NAMALWA (cell line): ENCODE measurements around the gene TMEM185B.

Experiments used
- DNase-seq: peaks from one replicate; pipeline ENCODE4 v3.0.0-alpha.2; 2015; ENCODE audit warnings: low spot score

The TMEM185B gene

DNA sequence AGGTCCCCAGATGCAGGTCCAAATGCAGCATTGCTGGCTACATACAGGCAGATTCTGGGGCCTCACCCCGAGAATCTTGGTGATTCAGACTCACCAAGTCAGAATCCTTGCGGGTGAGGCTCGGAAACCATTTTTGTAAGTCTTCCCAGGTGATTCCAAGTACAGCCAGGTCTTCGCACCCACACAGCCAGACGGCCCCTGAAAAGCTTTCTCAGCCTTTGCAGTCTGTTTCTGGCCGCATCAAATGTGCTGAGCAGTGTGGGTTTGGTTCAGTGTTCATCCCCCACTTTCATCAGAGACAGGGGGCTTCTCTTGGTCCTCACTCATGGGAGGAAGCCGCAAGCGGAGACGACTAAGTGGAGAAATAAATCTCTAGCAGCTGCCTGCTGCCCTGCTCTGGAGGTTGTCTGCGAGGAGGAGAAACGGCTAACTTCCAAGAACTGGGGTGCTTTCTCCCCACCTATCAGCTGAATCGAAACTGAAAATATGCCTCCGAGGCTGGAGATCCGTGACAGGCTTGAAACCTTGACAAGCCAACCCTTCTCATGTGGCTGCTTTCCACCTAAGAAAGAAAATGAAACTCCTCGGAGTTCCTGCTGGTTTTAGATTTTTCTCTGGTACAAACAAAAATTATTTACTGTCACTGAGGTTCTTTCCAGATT, 8.9 kb upstream of the TMEM185B start:
- DNase-seq, result peak; percentile 69

DNA sequence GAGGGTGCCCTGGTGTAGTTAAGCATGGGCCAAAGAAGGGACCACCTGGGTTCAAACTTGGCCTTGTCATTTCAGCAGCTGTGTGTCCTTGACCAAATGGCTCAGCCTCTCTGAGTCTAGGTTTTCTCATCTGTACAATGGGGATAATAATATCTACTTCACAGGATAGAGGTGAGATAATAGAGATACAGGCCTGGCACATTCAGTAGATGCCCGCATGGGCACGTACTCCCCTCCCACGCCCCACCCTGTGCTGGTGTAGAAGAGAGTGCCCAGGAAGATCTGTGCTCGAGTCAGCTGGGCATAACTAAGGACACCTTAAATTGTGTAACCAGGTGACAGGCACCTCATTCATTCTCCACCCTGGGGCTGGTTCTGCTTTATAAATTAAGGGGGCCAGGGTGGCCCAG, 8.4 kb upstream of the TMEM185B start:
- DNase-seq, result no peak

DNA sequence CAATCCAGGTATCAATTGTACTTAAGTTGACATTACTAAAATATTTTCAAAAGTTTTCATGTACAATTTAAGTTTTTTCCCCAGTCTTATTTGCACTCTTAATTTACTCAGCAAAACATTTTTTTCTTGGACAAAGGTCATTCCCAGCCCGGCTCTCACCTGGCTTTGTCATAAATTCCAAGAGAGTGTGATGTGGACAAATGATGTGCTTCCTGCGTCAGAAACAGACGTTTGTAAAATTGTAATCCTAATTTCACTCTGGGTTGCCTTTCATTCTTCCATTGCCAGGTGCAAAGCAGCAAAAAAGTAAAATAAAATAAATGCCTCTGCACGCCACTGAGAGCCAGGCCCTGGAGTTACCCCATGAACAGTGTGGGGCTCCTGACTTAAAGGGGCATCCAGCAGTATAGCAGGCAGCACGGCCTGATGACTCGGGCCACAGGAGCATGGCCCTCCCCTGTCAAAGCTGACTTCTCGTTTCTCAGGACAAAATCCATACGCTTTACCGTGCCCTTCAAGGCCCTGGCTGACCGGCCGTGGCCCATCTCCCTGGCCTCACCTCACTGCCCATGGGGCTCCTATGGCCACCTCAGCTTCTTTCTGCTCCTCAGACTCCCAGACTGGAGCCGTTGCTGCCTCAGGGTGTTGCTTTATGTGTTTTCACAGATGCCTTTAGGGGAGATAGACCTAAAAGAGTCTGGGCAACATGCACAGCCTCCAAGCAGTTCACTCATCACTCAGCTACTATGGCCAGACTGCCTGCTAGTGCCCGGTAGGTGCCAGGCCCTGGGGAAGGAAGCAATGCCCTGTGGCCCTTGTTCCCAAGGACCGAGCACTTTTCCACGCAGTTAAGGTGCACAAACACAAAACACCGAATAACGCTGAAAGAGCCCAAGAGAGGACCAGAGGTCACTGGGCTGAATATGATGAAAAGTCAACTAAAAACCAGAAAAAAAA, 7.6 kb upstream of the TMEM185B start:
- no peak for DNase-seq

DNA sequence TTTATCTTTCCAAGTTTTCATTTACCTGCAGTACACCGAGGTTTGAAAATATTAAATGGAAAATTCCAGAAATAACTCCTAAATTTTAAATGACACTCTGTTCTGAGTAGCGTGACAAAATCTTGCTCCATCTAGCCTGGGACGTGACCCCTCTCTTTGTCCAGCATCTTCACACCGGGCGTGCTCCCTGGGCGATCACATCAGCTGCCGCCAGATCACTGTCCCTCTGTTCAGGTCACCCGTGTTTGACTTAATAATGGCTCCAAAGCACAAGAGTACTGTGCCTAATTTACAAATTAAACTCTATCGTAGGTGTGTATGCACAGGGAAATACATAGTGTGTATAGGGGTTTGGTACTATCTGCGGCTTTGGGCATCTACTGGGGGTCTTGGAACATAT, 6.1 kb upstream of the TMEM185B start:
- DNase-seq, result no peak

DNA sequence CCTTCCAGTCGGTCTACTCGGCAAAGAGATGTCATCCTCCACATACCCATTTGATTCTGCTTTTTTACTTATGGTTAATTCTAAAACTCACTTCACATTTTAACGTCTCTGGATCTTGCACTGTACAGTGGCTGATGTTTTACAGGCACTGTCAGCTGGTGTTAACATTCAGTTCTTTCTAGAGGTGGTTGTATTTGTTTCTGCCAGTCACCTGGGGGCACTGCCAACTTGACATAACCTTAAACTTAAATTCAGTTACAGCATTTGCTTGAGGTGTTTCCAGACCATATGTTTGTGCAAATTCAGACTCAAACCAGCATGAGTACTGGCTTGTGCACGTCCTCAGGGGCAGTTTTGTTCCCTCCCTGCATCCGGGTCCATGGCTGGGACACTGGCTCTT, 5.3 kb upstream of the TMEM185B start:
- no peak for DNase-seq

DNA sequence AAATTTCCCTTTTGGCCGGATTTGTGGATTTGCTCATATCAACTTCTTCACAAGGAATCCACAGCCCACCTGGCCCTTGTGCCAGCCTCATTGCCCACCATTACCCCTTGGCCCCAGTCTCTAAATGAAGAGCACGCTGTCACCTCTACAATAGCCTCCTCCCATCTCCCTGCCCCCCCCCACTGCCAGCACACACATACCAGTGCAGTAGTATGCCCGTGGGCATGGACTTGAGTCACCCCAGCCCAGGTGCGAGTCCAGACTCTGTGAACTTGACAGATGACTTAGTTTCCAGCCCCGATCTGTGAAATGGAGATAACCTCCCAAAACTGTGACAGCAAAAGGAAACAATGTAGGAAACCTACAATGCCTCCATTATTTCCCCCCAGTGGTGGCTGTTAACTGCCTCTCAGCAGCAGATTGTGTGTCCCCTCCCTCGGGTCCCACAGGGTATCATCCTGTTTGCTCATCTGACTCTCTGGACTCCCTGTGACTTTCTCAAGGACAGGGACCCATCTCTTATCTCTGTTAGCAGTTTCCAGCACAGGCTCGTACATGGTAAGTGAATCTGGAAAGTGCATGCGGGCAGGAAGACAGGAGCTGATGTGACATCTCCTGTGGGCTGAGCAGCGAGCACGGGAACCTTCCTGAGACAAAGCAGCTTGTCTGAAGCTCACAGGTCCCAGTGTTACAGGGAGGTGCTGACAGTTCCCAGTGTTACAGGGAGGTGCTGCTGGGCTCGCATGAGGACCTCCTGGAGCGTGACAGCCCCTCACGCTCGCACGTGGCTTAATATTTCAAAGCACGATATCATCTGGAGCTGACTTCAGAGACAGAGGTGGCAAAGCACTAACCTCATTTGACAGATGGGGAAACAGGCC, 4.2 kb upstream of the TMEM185B start:
- peak; percentile 32 for DNase-seq

DNA sequence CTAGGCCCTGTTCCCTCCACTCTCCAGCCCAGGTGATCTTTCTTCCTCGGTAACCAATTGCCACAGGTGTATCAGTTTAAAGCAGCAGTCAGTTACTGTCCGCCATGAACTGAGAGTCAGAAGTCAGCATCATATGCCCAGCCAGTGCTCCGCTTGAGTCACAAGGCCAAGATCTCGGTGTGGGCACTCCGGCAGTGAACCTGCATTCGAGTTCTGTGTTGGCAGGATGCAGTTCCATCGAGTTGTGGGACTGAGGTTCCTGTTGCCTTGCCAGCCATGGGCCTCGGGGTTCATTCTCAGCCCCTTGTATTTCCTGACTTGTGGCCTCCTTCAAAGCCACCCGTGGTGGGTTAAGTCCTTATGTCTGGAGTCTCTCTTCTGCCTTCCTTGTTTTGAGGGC, 3.1 kb upstream of the TMEM185B start:
- DNase-seq, result no peak

DNA sequence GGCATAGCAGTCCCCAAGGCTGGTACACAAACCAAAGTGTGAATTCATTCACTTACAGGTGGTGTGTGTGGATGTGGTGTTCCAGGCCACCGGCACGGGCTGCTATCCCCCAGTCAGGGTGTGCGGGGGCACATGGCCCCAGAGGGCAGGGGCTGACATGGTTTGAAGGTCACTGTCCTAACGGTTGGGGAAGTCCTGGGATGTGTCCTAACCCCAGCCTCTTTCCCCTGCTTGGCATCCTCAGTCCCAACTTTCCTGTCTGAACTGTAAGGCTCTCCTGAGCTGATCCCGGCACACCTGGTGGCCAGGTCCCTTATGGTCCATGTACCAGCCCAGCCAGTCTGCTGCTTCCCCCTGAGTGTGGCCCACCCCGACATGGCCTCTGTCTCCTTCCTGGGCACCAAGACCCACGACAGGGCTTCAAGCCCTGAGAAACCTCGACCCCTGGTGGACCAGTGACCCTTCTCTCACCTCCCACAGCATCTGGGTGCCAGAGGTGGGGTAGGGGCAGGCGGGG, 2.4 kb upstream of the TMEM185B start:
- DNase-seq, result no peak

DNA sequence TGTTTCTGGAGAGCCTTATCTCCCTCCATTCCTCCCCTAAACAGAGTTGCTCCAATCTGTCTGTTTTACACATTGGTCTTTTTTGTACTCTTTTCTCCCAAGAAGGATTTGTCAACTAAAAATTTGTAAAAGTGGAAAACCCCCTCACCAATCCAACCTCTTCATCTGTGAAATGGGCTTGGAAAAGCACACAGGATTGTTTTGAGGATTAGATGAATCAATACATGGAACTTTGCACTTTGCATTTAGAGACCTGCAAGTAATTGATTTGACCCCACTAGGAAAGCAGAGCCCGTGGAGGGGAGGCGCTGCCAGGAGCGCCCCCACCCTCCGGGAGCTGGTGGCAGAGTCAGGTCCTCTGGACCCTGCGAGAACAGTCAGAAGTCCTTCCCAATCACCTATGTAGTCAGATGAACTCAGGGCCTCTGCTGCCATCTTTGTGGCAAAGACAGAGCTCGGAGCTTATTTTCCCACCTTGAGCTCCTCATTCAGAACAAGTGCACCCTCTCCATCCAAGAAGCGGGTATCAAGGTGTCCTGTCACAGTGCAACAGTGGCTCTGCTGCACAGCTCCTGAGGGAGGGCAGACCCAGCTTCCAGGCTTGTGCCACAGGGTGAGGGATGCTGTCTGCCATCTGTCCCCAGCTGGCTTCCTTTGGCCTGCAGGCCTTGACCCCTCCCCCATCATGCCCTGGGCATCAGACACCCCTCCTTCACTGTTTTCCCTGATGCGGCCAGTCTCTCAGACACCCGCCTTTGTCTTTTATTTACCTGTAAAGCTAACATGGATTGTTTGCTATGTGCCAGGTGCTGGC, 1.7 kb upstream of the TMEM185B start:
- DNase-seq, result no peak

DNA sequence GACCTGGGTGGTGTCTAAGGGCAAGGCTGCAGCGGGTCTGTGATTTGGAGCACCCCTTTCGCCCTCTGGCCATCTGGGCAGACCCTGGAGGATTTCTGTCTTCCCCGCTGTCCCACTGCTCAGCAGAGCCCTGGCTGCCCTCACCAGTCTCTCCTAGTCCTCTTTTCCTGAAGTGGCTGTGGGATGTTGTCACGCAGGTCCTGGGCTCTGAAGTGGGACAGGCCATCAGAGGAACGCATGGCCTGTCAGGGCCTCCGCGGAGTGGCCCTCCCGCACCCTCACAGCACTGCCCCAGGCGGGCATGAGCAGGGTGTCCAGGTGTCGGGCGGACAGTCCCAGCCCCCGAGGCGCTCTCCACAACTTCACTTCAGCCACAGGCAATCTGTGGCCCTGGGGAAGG, 1.1 kb upstream of the TMEM185B start:
- DNase-seq, result no peak

DNA sequence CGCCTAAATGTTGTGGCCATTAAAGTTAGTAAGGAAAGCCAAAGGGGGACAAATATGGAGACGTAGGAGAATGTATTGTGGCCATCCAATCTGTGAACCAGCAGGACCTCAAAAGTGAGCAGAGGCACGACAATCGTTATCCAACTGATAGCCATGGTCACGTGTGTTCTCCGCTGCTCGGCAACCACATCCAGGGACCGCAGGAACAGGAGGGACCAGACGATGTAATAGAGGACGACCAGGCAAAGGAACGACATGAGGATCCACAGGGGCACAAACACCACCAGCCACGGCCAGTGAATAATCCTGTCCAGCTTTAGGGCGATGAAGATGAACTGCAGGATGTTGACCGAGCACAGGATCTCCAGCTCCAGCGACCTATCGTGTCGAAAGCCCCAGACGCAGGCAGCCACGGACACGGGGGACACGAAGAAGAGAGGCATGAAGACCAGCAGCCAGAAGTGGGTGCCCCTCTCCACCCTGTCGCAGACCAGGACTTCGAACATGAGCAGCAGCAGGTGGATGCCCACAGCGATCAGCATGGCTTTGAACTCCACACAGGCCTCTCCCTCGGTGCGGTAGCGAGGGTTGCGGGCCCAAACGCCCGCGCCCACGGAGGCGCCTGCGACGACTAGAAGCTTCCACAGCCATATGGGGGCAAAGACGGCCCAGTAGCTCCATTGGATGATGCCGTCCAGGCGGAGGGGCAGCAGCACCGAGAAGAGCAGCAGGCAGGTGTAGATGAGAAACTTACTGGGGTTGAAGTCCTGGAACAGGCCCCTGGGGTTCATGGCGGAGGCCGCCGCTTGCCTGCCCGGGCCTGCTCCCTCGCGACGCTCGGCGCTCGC, 790 bp downstream of the TMEM185B start:
- DNase-seq, result no peak

DNA sequence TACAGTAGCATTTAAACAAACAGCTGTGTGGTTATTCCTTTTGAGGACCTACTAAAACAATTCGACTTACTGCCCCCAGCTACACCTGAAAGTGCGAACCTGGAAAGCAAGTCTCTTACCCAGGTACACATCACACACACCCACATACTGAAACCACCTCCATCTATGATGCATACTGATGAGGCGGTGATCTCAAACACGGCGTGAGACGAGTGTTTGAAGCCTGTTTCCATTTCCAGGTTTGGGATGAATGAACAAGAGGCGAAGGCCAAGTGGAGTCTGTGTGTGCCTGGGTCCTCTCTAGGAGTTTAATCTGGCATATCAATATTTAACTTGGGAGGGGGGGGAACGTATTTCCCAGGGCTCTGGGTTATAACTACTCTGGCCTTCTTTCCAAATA, 1.6 kb downstream of the TMEM185B start:
- DNase-seq, result no peak

DNA sequence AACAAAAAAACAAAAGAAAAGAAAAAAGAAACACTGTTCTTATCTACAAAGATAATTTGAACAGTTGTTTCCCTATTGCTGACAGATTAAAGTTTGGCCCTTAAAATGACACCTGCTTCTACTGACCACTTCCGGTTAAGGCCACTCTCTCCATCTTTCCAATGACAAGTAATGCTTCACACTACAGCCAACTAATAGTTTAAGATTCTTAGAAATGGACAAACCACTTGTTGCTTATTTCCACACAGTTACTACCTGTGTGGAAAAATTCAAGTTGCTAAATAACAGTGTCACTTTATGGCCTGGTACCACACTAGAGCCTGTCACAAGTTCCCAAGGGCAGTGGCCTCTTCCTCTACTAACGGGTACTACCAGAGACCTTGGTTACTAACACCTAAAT, 2.4 kb downstream of the TMEM185B start:
- DNase-seq, result no peak

DNA sequence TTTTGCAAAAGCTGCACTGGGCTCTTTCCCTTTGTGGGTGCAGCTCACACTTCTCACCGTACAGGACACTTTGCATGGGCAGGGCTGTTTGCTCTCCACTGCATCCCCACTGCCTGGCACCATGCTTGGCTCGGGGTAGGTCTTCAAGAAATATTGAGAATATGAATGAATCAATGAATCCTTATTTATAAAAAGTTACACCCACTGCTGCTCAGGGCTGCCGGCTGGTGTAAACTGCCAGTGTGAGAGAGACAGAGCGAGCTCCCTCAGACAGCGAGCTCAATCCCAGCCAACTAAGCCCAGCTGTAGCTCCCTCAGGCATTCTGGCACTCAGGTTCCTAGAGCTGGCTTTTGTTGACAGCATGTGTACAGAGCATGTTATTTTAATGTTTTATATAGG, 3.4 kb downstream of the TMEM185B start:
- no peak for DNase-seq

DNA sequence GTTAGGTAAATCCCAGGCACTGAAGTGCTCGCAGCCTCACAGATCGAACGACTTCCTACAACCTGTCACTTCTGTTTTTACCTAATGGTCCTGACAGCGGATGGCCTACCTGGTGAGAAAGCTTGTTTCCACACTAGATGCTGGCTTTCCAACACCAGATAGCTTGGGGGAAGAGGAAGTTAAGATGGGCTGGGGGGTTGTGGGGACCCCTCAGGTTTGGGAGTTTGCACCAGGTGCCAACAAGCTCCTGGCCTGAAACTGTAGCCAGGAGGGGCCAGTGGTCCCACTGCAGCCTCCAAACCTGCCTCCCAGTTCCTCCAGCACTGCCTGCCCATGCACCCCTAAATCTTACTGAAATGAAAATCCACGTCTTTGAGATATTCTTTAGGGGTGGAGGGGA, 3.9 kb downstream of the TMEM185B start:
- no peak for DNase-seq

DNA sequence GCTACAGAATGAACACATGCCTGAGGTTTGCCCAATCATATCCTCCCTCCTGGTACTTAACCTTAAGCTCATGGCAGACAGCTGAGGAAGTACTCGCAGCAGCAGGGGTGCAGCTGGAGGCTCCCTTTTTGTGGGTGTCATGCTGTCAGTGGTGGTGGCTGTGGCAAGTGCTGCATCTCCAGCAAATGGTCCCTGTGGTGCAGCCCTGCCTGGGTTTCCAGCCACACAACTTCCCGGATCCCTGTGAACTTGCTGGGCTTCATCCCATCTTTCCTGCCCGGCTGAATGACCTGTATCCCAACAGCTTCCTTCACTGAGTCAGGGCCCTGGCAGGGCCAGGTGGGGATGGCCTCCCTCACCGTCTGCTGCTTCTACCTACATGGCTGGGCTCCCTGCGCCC, 5.0 kb downstream of the TMEM185B start:
- DNase-seq, result no peak

DNA sequence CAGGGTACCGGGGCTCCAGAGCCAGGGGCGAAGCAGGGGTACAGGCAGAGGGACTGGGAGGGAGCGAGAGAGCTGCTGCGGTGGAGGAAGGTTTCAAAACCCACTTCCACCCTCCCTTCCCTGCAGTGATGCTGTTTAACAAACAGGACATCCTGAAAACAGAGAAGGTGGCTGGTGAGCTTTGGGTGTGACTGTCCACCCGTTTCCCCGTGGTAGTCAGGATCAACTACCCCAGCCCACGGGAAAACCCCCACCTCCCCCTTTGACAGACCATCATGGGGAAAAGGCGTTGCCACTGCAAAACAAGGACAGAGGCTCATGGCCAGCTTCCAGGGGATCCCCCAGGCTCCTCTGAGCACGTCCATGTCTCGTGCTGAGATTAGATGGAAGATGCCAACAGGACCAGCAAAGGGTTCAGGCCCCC, 12.9 kb downstream of the TMEM185B start:
- DNase-seq, result no peak

DNA sequence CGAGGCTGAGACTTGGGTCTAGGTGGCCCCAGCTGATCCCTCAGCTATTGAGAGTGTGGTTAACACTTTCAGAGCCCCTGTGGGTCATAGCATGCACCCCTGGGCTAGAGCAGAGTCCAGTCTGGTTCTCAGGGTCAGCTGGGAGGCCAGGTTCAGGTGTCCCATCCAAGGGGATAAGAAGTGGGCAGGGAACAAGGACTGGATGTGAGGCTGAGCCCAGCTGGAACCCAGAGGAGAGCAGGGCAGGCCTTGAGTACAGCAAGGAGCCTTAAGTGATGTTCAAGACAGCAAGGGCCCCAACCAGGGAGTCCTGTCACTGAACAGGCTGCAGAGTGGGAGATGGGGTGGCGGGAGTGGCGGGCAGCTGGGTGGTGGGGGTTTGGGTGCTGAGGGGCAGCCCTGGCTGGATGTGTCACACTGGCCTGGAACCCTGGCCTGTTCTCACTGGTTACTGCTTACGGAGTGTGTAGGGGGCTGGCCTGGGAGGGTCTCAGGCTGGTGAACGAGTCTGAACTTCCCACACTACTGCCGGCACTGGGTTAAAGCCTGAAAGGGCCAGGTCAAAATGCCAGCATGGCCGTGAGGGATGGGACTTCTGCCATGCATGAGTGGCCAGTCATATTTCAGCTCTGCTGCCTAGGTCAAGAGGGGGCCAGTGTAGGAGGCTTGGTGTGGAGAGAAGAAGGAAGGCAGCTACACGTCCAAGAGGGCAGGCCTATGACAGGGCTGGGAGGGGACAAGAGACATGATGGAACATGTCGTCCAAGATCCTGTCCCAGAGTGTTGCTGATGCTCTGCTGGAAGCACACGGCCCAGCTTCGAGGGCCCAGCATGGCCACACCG, 13.6 kb downstream of the TMEM185B start:
- DNase-seq, result no peak
